Activated CD8-positive, alpha-beta memory T cell treated with anti-CD3 and anti-CD28 coated beads, Interleukin-2, amount 50 U/mL, for 1 hour (primary cell): Measurements from ENCODE around the gene RGS7.

Source experiments
- DNase-seq: peaks from one replicate; pipeline ENCODE4 v3.0.0-alpha.2; 2020; ENCODE audit errors: extremely low read depth

Gene RGS7

GRCh38 chr1:240831922-240832321 is 525.1 kb downstream of the RGS7 start:
- DNase-seq = no peak

DNA sequence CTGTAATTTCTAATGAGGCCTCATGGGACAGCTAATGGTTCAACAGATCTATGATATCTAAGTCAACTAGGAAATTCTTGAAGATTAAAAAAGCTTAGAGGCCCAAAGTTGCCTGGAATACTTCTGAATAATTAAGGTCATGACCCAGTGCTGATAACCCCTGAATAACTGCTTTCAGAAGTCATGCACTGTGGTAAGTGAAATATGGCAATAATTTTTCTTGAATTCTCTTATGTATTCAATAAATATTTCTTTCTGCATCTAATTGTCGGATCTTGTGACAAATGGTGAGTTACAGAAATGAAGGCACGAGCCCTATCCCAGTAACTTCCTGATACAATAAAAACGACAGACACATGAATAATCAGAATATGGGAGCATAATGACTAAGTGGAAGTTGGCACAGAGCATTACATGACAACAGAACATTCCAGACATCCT is 525.8 kb downstream of the RGS7 start:
- no peak for DNase-seq

GRCh38 chr1:240829487-240829886 is 527.5 kb downstream of the RGS7 start:
- DNase-seq = no peak

GRCh38 chr1:240827786-240828185 is 529.2 kb downstream of the RGS7 start:
- no peak for DNase-seq

DNA sequence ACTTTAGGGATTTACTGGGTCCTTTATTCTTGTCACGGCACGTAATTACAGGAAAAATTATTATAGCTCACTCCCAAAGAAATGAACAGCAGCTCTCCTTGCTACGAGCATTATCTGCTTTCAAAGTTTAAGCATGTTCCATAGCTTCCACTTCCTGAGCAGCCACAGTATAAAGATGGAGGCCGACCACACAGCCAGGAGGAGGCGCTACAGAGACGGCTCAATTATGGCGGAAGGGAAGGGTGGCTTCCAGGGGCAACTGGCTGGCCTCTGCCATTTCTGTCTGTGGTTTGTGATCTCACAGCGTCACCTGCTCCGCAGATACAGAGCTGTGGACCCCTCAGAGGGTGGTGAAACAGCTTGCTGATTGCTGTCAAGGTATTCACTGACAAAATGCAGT is 532.8 kb downstream of the RGS7 start:
- DNase-seq = no peak

DNA sequence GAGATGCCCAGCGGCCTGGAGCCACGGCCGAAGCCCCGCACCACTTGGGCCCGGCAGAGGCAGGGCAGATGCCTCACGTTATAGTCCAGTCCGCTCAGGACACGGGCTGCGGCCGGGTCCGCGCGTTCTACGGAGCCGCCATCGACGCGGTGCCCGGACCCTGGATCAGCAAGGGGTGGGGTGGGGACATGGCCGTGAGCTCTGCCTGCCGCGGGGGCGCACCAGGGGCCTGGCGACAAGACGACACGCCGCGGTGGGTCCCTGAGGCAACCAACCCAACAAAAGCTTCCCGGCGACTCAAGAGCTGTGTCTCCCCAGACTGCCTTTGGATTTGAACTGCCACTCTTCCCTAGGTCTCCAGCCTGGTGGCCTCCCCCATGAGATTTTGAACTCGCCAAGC is 533.6 kb downstream of the RGS7 start:
- no peak for DNase-seq

- no peak for DNase-seq
Observed at GRCh38 chr1:240821925-240822324, 535.1 kb downstream of the RGS7 start.

DNA sequence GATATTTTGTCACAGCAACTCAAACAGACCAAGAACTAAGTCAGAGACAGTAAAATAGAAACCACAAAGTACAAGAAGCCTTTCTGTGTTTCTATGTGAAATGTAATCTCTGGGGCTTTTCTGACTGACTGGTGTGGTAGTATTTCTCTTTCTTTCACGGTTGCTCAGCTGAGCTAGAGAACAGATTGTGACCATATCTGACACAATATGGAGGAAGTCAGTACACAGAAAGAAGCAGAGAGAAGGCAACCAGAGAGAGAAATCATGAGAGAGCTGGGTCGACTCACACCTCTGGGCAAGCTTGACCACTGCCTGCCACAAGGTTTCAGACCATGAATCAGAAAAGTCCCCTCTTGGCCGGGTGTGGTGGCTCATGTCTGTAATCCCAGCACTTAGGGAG is 536.2 kb downstream of the RGS7 start:
- DNase-seq = no peak

DNA sequence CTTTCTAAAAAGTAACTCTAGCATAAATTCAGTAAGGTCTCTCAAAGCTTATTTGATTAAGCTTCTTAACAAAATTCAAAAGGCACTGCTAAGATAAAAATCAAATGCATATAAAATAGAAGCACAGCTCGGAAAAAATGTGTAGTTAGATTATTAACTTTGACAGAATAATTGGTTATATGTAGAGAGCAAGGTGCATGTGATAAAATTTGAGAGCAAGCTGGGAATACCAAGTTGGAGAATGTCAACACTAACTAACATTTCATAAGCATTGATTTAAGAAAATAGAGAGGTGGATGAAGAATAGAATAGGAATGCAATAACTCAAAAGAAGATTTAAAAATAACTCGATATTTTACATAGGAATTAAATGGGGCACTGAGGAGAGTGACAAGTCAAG is 540.5 kb downstream of the RGS7 start:
- no peak for DNase-seq

DNA sequence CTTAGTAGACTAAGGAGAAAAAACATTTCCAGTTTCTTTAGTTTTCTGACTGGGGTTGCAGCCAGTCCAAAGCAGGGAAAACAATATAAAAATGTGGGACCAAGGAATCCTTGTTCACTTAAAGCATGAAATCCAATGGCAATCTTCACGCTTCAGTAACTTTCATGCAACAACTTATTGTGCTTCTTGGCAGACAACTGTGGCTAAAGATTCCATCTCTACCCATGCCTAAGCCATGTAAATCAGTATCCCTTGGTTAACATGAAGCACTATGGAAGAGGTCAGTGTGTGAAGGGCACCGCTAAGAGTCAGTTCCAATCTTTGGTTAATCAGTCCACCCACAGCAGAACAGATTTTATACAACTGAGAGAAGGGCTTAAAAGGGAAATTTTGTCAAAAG is 543.3 kb downstream of the RGS7 start:
- DNase-seq = no peak

DNA sequence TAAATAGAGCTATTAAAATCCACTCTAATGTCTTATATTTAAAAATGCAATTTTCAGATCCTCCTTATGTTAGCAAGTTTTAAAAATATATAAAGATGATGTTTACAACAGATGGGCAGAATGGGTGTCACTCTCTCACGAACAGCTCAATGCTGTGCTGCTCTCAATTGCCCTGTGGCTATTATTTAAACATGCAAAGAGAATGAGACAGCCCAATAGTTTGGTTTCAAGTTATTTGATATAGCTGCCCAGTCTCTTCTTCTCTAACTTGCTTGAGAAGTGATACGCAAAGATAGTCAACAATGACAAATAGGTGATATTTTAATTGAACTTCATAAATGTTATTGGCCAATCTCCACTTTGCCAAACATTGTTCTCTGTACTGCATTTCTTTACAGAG is 545.7 kb downstream of the RGS7 start:
- no peak for DNase-seq

DNA sequence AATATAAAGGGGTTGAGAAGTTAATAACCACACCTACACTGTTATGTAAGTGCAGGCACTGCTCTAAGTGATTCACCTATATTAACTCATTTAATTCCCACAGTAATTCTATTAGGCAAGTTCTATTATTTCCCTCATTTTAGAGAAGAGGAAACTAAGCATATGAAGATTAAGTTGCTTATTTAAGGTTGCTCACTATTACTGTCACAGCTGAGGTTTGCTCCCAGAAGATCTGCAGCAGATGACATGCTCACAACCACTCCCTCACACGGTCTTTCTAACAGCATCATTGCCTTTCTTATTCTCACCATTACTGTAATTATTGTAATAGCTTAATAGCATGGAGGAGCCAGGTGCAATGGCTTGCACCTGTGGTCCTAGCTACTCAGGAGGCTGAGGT is 548.6 kb downstream of the RGS7 start:
- no peak for DNase-seq

- no peak for DNase-seq
Observed at GRCh38 chr1:240806200-240806745, 550.7 kb downstream of the RGS7 start.

DNA sequence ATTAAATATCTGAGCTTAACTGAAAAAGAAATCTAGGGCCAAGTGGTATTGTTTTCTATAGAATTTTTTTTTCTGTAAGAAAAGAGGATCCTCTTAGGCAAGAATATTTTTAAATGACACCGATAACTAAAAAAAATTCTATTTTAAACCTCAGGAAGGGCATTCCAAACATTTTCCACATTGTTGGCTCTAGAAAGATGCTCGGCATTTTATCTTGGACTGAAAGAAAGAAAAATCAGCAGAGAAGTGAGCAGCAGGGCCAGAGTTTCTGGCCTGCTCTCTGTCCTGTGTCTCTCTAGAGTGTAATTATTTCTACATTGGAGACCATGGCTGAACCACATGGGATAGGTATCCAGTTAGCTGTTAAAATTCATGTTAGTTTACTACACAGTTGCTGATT is 552.5 kb downstream of the RGS7 start:
- no peak for DNase-seq

DNA sequence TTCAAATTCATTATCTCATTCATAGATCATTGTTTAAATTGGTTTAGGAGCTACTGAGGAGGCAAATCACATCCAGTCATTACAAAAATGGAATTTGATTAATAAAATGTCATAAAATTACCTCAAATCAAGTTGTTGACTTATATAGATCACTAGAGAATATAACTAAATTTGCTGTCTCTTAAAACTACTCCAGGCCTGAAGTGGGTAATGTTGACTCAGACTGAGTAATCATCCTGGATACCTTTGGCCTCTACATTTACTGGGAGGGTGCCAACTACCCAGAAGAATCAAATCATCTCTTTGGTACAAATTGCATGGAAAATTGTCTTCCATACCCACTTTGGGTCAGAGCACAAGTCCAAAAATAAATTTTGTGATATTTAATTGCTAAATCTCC is 553.9 kb downstream of the RGS7 start:
- no peak for DNase-seq

GRCh38 chr1:240802271-240802670 is 554.7 kb downstream of the RGS7 start:
- no peak for DNase-seq

- DNase-seq = no peak
Observed at GRCh38 chr1:240801442-240801841, 555.6 kb downstream of the RGS7 start.

DNA sequence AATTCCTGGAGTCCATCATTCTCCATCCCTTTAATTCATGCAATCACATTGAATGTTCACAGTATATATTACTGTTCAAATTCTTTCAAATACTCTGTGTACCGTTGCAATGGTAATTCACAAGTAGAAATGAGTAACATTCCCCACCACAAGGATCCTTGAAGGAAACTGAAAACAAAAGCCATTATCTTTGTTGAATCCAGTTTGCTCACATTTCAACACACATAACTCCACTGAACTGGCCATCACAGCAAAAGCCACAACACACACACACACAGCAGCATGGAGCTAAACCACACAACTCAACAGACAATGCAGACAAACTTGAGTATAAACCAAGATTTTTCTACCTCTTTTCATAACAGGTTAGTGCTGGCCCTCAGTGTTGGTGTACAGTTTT is 556.7 kb downstream of the RGS7 start:
- no peak for DNase-seq

GRCh38 chr1:240797050-240797449 is 560.0 kb downstream of the RGS7 start:
- DNase-seq = no peak

GRCh38 chr1:240794046-240794843 is 562.8 kb downstream of the RGS7 start:
- no peak for DNase-seq

GRCh38 chr1:240792915-240793529 is 564.0 kb downstream of the RGS7 start:
- DNase-seq = no peak

DNA sequence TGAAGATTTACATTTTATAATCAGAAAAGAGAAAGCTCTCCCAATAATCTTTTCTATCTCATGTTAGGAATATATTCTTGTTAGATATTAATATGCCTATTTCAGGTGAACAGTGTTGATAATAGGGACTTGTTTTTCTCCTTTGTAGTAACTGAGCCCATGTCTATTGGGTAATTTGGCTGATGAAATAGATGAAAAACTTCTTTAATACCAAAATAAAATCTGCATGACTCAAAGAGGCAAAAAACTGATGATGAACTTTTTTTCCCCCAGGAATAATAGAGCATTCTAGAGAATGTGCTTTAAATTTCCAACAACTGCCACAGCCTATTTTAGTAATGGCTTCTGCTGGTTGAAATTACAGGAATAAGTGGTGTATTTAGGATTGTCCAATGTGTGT is 566.1 kb downstream of the RGS7 start:
- DNase-seq = no peak

- no peak for DNase-seq
Observed at GRCh38 chr1:240786880-240787279, 570.1 kb downstream of the RGS7 start.
